Measurements from ENCODE around the gene ITM2A.

GRCh38 chrX:79330022-79330421 is 37.1 kb downstream of the ITM2A start:
- no peak for TF ChIP-seq CTCF (IDR thresholded peaks at IDR 0.05; ENCODE audit: low read depth, low read length, poor library complexity, severe bottlenecking)
- TF ChIP-seq EZH2phosphoT487 (IDR thresholded peaks at IDR 0.05; ENCODE audit: borderline replicate concordance, low read length) = no peak

Data from DOHH2 (cell line).